GM10266 (cell line): Measurements from ENCODE around the gene RETN.

Experiments used
- DNase-seq: peaks from one replicate; pipeline ENCODE4 v3.0.0; 2012; ENCODE audit errors: extremely low spot score
- TF ChIP-seq, protein P1 (sequence below): IDR thresholded peaks from 2 replicates; pipeline ENCODE4 v1.5.1; 2012; ENCODE audit warnings: mild to moderate bottlenecking, low read depth; ENCODE audit not compliant: control insufficient read depth, insufficient read depth; ENCODE audit errors: missing control alignments

The RETN gene

DNA sequence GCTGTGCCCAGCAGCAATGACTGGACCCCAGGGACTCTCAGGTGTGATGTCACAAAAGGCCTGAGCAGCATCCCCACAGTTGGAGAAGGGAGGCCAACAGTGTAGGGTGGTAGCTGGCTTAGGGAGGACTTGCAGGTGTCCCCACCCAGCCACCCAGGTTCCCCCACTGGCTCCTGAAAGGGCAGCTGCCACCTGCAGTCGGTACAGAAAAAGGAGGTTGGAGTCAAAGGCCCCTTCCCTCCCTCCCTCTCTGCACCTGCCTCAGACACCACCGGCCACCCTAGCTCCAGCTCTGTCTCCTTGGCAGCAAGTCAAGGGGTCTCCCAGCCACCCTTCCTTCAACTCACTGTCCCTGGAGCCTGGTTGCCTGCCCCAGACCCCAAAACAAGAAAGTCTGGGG lies 35.2 kb upstream of the RETN start, which contains the start of gene PCP2:
Gene PCP2, minus strand, starts transcription at position 22 of the 400 bp plus-strand sequence. CDS start 262 bp downstream, outside the sequence.
- DNase-seq: no peak
- TF ChIP-seq, protein P1, sequence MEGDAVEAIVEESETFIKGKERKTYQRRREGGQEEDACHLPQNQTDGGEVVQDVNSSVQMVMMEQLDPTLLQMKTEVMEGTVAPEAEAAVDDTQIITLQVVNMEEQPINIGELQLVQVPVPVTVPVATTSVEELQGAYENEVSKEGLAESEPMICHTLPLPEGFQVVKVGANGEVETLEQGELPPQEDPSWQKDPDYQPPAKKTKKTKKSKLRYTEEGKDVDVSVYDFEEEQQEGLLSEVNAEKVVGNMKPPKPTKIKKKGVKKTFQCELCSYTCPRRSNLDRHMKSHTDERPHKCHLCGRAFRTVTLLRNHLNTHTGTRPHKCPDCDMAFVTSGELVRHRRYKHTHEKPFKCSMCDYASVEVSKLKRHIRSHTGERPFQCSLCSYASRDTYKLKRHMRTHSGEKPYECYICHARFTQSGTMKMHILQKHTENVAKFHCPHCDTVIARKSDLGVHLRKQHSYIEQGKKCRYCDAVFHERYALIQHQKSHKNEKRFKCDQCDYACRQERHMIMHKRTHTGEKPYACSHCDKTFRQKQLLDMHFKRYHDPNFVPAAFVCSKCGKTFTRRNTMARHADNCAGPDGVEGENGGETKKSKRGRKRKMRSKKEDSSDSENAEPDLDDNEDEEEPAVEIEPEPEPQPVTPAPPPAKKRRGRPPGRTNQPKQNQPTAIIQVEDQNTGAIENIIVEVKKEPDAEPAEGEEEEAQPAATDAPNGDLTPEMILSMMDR: no peak

DNA sequence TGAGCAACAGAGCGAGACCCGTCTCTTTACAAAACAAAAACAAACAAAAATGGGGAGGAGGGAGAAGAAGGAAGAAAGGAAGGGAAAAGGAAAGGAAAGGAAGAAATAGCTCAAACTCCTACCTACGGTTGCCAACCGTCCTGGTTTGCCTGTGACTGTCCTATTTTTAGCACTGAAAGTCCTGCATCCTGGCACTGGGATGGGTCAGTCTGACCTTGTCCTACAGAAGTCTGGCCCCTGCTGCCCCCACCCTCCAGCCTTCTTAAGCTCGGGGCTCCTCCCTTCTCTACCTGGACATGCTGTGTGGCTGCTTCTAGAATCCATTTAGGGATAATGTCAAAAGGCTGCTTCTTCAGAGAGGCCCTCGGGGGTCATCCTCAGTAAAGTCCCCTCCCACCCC lies 33.2 kb upstream of the RETN start:
- TF ChIP-seq, protein P1: no peak
- DNase-seq: no peak

DNA sequence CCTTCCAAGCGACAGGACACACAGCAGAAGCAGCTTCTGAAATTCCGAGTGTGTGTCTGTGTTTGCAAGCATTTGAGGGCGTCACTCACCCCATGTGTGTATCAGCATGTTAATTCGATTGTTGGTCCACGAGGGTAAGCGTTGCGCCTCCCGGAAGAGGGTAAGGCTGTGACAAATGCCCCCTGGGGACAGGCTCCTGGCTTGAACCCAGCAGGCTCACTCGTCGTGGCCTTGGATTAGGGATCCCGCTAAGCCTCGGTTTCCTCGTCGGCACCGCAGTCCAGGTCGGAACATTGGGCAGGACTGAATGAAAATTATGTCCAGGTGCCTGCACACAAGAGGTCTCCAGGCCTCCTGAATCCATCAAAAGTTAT lies 32.5 kb upstream of the RETN start:
- TF ChIP-seq, protein P1: no peak
- DNase-seq: no peak

DNA sequence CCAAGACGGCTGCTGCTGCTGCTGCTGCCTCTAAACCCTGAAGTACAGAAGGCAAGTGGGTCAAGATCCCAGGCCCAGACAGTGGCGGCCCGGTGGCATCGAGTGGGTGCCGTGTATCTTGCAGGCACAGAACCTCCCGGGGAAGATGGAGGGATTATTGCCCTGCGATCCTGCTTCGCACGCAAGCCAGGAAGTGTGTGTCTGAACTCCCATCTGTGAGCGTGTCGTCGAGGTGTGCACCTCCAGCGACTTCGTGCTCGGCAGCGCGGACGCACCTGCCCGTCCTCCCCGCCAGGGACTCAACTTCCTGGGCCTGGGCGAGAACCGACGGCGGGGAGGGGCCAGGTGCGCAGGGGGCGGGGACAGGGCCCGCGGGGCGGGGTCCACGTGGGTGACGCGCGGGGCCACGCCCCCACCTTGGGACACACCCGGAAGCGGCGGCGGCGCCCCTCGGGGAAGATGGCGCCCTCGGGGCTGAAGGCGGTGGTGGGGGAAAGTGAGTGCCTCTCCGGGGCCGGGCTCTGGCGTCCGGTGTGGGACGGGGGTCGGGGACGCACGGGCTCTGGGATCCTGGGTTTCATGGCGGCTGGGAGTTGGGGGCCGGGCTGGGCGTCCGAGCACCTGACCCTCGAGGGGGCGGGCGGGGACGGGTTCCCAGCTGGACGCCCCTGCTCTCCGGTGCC lies 32.0 kb upstream of the RETN start, which contains the start of gene STXBP2:
Gene STXBP2, plus strand, starts transcription at position 420 of the 683 bp plus-strand sequence. Its CDS starts 40 bp downstream, at position 460.
- TF ChIP-seq, protein P1: no peak

DNA sequence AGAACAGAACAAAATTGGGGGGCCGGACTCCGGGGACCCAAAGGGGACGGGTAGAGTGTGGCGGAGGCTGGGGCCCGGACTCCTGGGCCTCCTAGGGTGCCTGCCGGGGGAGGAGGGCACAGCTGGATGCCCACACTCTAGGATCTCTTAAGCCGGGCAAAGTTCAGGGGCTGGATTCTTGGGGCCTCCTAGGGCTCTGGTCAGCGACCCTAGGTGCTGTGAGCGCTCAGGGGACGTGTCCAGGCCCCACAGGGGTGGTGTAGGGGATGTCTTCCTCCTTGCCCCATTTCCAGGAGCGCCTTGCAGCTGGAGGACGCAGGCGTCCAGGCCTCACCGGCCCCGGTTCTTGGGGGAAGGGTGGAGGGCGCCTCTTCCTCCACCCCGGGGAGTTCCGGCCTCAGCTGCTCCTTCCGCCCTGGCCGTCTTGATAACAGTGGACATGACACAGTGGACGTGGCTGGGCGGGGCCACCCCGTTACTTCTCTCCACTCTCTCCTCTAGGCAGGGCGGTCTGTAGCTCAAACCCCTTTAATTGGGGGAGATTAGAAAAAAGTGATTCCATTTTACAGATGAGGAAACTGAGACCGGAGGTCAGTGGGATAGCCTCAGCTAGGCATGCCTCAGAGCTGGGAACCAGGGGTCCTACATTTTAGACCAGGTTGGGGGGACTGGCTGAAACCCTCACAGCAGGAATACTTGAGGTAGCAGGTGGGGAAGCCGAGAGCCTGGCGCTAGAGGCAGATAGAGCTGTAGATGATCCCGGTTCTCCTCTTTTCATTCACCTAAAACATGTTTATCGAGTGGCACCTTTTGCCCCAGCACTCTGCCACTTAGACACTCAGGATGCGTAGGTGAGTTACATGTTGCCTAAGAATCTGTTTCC lies 31.2 kb upstream of the RETN start:
- DNase-seq: peak; percentile 73
- TF ChIP-seq, protein P1: no peak

More for the DNA sequence above, 32.0 kb upstream of the RETN start, which contains the start of gene STXBP2:
- peak; percentile 98 for DNase-seq

DNA sequence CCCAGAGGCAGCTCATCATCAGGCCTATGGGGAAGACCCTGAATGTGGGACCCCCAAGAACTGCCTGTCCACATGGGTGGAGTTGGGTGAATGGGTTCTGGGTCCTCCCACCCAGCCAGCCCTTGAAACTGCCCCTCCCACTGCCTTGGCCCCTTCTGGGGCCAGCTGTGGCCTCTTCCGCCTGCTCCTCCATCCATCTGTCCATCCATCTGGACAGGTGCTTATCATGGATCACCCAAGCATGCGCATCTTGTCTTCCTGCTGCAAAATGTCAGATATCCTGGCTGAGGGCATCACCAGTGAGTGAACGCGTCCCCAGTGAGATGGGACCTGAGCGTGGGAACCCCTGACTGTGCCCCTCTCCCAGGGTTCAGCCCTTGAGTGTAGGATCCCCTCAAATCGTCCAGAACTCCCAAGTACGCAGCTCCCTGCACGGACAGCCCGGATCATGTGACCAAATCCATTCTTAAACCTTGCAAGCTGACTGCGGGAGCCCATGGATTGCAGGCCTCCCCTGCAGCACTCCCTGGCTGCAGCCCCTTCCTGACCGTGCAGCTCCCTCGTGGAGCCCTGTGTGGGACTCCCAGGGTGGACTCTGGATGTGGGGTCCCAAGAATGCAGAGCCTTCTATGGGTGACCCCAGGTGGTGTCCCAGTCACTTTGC lies 29.9 kb upstream of the RETN start:
- TF ChIP-seq, protein P1: no peak

More for the DNA sequence above, 29.9 kb upstream of the RETN start:
- no peak for DNase-seq
